Right ventricle myocardium inferior (tissue), 1 donor: ENCODE results near the gene PDLIM5. TPM values are rescaled to one million over a fixed set of nuclear protein-coding genes. Genes with fewer than 3 reads are reported as not detected.
A peak's percentile ranks its signal among the peaks of the same experiment; 100 is the strongest.
"Not testable (repeated sequence)": the region's sequence is repeated elsewhere in the genome, so short reads cannot be mapped to it uniquely, and the experiment has no call there.

ENCODE experiments used
- ATAC-seq: fragments of 200-7000 bp; cut with Tn5 transposase; one replicate; pipeline ENCODE4 v1.9.1; 2020; ENCODE audit warnings: mild to moderate bottlenecking, moderate library complexity
- DNase-seq: peaks from one replicate; pipeline ENCODE4 v3.0.0; 2021; ENCODE audit errors: missing footprints
- intact Hi-C: fragments of 100-400 bp; cut with DNase I; formaldehyde crosslinking; loops from one replicate; pipeline ENCODE4 v1.11.0; 2022
- total RNA-seq: library from RNA; stranded (reverse); fragmentation: NEBNext Ultra II Directional; extraction: Animal tissue kit (Norgen Biotek cat#: 25700); gene quantifications from one replicate; pipeline ENCODE4 v1.2.1, GENCODE V29; 2021
- donor health status: DM: no; HTN: yes; CAD: no; lungs with severe emphysema.

The PDLIM5 gene
- total RNA-seq, 1 donor from 2014 or later: 1,145 TPM

DNA sequence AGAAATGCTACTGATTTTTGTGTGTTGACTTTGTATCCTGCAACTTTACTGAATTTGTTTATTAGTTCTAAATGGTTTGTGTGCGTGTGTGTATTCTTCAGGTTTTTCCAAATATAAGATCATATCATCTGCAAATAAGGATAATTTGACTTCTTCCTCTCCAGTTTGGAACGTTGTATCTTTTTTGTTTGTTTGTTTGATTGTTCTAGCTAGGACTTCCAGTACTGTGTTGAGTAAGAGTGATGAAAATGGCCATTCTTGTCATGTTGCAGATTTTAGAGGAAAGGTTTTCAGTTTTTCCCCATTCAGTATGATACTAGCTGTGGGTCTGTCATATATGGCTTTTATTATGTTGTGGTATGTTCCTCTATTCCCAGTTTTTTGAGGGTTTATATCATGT lies 61.8 kb downstream of the PDLIM5 start:
- ATAC-seq, DNase-seq, intact Hi-C loops: not testable (repeated sequence)

DNA sequence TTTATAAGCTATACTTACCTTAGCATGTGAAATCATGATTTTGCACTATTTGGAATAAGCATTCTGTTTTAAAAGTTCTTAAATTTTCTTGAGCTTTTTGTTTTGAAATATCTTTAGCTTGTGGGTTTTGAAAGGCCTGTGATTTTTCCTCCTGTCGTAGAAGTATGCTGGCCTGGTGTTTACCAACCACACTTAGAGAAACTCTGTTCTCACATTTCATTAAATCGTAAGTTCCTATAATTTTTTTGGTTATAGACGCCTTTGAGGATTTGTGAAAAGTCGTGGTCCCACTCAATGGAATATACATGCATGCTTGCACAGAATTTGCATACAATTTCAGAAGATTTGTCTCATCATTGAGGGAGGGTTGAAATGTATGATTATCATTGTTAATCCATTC lies 63.6 kb downstream of the PDLIM5 start:
- DNase-seq: no peak
- ATAC-seq: no peak
- intact Hi-C loops: no loop called here

DNA sequence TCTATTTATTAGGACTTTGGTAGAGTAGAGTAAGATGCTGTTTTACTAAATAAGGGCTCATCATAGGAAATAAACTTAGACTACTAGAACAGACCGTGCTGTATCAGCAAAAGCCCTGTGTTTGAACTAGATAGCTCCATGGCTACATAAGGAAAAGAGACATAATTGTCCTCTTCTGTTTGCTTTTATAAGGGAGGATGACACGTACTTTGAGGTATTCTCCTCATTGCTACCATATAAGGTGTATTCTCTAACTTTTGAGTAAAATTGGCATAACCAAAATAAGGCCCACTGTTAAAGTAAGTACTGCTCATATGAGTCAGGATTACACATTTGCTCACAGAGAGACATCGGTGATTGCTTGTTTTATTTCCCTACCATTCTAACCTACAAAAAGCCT lies 64.3 kb downstream of the PDLIM5 start:
- DNase-seq (no peak), ATAC-seq (no peak)
- intact Hi-C loops: no loop called here

GRCh38 chr4:94516999-94517398 lies 65.3 kb downstream of the PDLIM5 start:
- DNase-seq: no peak
- intact Hi-C loops: no loop called here
- ATAC-seq: no peak

DNA sequence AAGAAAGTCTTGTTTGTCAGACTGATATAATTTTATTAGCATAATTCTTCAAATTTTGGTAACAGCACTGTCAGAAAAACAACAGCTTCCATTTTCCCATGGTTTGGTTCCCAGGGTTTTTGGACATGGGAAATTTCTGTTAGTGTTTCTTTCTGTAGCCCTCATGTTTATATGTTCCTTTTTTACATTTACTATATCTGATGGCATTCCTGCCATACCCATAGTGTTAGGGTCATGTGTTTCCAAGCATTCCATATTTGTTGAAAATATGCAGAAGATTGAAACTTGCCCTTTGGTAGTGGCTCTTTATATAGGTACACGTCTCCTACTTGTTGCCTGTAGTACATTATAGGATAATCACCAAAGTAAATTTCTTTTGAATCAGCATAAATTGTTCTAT lies 65.8 kb downstream of the PDLIM5 start:
- intact Hi-C loops: no loop called here
- ATAC-seq (no peak), DNase-seq (no peak)

GRCh38 chr4:94519019-94519418 lies 67.3 kb downstream of the PDLIM5 start:
- intact Hi-C loops: no loop called here
- ATAC-seq (peak; percentile 39), DNase-seq (no peak)

- DNase-seq (no peak), ATAC-seq (no peak)
- intact Hi-C loops: no loop called here
These were observed 68.4 kb downstream of the PDLIM5 start for GRCh38 chr4:94519925-94520789.

DNA sequence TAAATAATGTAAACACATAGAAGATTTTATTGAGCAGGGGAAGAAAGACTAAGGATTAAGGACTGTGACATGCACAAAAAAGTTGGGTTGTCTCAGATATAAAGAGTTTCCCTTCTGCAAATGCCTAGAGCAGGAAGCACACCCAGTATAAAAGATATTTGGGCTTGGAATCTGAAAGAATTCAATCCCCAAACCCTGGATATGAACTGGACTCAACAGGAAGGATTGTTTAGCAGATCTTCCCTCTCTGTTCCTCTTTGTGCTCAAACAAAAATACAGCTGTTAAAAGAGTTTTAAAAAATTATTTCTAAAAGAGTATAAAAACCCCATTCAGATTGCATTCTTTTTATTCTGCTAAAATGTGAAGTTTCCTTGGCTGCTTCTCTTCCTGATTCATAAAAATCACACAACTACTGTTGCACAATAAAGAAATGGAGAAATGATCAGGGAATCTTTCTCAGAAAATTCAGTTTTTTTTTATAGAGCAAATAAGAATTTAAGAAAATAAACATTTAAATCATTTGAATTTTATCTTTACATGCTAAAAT lies 71.4 kb downstream of the PDLIM5 start:
- intact Hi-C loops: no loop called here
- ATAC-seq (no peak), DNase-seq (no peak)

DNA sequence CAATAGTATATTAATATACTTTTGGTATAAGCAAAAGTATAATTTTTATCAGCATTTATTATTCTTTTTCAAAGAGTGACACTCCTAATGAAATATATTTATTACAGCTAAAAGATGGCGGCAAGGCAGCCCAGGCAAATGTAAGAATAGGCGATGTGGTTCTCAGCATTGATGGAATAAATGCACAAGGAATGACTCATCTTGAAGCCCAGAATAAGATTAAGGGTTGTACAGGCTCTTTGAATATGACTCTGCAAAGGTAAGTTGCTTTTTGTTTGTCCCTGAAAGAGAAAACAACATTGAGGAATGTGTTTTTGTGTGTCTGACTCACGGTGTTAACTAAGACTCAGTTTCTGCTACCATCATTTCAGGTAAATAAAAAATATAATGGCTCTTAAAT lies 71.9 kb downstream of the PDLIM5 start:
- DNase-seq (no peak), ATAC-seq (no peak)
- intact Hi-C loops: no loop called here

GRCh38 chr4:94525993-94526728 lies 74.4 kb downstream of the PDLIM5 start:
- intact Hi-C loops: no loop called here
- ATAC-seq (peak; percentile 38), DNase-seq (no peak)

DNA sequence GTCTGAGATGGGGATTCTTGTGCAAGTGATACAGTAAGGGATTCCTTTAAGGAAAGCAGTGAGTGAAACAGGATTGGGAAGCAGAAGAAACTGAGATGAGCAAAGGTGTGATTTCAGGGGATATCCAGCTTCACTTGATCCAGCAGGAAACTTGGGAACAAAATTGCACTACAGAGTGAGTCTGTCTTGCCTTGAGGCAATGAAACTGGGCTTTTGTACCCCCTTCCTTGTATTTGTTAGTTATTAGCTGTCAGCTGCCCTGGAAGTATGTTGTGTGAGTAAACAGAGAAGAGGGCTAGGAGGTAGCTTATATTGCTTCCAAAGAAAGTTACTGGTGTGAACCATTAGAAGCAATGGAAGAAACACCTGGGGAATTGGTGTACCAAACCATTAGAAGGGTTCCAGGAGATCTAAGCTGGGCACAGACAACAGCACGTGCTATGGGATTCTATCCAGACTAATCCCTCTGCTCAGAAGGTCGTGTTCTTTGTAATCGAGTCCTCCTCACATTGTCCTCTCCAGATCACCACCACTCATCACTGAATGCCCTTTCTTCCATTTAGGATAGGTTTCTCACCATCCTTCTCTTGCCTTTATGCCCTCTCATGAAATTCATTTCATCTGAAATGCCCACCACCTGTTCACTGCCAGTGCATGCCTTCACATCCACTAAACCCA lies 76.0 kb downstream of the PDLIM5 start:
- ATAC-seq (peak; percentile 55), DNase-seq (no peak)
- intact Hi-C loops: no loop called here

- intact Hi-C loops: no loop called here
- DNase-seq (no peak), ATAC-seq (no peak)
These were observed 77.2 kb downstream of the PDLIM5 start for GRCh38 chr4:94528792-94529451.

- DNase-seq (no peak), ATAC-seq (no peak)
- intact Hi-C loops: no loop called here
These were observed 78.3 kb downstream of the PDLIM5 start for GRCh38 chr4:94530073-94530472.

GRCh38 chr4:94531991-94532789 lies 80.4 kb downstream of the PDLIM5 start:
- intact Hi-C loops: no loop called here
- DNase-seq: no peak
- no peak for ATAC-seq

DNA sequence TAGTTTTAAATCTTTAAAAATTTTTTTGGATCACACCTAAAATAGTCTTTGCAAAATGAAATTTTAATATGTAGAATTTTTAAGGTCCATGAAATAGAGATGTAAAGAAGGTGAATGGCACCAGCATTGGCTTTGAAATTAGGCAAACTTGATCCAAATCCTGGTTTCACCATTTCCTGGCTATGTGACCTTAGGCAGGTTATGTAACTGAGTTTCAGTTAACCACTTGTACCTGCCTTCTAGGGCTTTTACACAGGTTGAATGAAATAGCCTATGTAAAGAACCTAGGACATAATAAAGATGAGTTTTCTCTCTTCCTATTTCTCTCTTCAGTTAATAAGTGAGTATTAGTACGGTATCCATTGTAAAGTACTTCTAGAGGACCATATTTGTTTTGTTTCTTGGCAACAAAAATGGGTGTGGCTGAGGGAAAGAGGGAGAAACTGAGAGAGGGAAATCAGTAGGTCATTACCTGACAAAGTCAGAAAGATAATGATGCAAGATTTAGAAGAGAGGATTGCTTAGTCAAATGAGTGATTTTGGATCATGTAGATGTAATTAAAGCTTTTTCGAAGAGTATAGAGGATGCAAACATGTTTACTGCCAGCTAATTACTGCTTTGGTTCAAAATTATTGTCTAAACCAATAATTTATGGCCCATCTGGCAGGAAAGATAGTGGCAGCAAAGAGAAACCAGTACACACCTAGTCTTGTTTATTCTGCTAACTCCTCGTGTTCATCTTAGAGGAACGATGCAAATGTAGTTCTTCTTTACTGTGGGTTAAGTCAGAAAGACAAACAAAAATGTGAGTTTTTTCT lies 81.9 kb downstream of the PDLIM5 start:
- DNase-seq: no peak
- ATAC-seq: no peak
- intact Hi-C loops: no loop called here

DNA sequence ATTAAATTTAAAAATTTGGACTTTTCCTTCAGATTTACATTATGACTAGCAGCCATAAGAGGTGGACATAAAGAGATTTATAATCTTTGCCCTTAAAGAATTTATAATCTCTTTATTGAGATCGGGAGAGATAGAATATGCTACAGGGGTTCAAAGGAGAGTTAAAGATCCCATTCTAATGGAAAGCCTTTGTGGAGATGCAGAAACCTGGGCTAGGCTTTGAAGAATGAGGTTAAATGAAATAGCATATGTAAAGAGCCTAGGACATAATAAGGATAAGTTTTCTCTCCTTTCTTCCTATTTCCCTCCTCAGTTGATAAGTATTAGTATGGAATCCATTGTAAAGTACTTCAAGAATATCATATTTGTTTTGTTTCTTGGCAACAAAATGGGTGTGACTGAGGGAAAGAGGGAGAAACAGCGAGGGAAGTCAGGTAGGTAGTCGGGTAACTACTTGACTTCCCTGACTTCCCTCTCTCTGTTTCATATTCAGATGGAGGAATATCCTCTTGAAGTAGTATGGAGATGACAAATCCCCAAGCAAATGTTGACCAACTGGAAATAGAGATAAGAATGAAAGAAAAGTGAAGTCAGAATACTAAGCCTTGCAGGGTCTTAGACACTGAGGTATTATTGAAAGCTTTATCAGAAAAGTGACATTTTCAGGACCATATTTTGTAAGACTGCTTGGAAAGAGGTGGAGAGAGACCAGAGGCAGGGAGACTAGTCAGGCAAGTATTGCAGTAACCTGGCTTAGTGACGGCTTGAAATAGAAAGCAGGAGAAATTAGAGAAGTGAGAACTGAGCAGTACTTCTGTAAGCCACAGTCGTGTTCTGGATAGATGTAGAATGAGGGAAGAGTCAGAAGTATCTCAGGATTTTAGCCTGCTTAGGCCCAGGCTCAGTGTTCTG lies 82.9 kb downstream of the PDLIM5 start:
- intact Hi-C loops: no loop called here
- no peak for DNase-seq
- ATAC-seq: peak; percentile 33
